Measurements from ENCODE around the gene POLA2.

POLA2 gene

DNA sequence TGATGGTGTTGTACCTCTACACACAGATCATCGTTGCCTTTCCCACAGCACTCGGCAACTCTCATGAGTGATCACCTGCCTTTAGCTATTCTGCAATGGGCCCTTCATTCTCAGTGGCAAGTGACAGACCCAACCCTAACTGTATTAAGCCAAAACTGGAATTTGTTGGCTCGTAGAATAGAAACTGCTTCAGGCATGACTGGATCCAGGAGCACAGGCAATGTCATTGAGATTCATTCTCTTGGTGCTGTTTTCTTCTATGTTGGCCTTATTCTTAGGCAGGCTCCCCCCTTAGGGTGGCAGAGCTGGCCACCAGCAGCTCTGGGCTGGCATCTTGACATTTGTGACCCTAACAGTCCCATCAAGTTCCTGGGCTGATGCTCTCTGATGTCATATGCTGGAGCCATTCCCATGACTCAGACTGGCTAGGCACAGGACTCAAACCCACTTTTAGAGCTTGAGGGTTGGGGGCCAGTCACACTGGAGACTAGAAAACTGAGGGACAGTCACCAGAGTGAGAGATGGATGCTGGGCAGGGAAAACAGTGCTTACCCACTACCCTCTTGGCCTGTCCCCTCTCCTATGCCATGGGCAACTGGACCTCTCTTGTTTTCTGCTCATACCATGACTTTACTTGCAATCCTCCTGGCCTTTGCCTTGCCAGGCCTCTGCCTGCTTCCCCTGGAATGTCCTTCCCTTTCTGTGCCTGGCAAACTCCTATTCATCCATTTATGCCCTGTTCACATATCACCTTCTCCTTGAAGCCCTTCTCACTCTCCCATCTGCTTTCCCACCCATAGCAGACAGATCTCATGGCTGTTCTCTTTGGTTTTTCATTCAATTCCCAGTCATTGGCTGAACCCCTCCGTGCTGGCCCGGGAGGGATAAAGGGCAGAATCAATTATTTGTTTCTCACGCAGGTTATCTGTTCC is 45.8 kb downstream of the POLA2 start:
- no peak for DNase-seq (ENCODE audit: low read depth)

DNA sequence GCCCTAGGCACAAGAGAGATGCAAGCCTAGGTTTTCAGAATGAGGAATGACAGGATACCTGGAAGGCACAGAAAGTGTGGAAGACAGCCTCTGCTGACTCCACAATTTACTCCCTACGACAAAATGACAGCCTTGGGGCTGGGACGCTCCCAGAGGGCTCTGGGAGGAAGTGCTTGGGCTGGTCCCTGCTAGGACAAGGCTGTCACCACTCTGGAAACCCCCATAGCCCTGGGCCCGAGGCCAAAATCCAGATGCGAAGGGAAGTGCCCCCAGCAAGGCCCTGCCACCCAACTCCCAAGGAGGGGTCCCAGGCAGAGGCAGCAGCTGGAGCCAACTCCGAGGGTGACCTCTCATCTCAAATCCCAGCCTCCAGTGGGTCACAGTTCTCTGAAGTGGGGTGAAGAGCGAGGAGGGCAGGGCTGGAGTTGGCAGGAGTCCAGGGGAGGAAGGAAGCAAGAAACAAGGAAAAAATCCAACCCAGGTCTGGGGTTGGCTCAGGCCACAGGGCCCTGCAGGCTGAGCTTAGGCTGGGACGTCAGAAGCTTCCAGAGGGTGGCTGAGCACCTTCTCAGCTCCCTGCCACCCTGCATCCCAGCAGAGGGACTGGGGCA is 46.6 kb downstream of the POLA2 start:
- no peak for DNase-seq (ENCODE audit: low read depth)

DNA sequence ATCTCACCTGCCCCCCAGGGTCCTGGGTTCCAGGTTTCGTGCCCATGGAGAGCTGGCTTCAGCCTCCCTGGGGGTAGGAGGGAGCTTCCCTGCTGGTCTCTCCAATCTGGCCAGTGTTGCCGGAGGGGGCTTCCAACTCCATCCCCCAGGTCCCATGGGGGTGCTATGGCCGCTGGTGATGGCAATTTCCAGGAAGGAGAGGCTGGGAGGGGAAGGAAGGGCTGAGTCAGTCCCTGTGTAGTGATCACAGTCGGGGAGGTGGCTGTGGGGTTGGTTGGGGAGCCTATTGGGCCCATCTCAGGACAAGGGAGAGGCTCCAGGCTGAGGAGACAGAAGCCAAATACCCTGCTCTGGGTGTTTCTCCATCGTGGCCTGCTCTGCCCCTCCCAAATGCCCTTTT is 47.2 kb downstream of the POLA2 start:
- DNase-seq (ENCODE audit: low read depth): no peak

DNA sequence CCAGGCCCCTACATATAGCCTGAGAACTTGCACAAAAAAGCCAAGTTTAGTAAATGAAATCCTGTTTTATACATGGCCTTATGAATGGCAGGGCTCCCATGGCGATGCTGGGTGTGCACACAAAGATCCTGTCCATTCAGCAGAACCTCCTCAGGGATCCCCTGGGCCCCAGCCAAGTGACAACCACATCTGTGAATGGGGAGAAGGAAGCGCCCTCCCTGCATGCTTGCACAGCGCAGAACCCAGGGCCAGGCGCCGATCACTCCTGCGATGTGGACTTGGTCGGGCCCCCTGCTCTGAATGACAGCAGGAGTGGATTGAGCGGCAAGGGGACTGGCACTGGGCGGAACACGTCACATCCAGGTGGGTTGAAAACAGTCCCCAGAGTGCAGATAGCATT is 48.5 kb downstream of the POLA2 start:
- DNase-seq (ENCODE audit: low read depth): no peak

DNA sequence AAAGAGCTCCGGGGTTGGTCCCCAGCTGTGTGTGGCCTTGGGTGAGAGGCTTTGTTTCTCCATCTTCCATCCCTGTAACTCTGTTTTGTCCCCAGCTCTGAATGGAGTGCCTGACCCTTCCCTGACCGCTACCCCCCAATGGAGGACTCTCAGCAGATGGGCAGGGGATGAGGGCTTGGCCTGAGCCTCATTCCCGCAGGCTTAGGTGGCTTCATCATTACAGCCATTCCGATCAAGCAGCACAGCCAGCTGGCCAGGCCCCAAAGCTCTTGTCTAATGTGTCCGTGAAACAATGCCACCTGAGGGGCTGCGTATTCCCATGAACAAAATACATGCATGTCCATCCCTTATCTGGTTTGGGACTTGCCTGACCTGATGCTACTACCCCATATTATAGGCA is 49.0 kb downstream of the POLA2 start:
- no peak for DNase-seq (ENCODE audit: low read depth)

DNA sequence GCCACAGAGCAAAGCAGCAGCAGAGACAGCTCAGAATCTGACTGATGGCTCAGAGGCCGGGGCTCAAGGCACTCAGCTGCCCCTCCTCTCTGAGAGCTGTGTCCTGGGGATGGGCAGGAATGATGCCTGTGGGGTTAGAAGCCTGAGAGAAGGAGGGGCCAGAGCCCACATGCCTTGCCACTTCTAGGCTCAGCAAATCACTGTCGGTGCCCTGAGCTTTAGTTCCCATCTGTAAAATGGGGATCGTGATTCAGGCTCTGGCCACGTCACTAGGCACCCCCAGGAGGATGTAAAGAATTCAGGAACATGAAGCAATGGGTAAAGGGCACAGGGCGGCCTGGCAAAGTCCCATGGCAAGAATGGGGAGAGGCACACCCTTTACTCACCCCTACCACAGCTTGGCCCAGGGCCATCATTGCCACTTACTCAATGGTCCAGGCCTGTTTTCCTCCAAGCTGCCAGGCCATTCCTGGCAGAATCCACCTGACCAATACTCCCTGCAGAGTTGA is 49.5 kb downstream of the POLA2 start:
- no peak for DNase-seq (ENCODE audit: low read depth)

DNA sequence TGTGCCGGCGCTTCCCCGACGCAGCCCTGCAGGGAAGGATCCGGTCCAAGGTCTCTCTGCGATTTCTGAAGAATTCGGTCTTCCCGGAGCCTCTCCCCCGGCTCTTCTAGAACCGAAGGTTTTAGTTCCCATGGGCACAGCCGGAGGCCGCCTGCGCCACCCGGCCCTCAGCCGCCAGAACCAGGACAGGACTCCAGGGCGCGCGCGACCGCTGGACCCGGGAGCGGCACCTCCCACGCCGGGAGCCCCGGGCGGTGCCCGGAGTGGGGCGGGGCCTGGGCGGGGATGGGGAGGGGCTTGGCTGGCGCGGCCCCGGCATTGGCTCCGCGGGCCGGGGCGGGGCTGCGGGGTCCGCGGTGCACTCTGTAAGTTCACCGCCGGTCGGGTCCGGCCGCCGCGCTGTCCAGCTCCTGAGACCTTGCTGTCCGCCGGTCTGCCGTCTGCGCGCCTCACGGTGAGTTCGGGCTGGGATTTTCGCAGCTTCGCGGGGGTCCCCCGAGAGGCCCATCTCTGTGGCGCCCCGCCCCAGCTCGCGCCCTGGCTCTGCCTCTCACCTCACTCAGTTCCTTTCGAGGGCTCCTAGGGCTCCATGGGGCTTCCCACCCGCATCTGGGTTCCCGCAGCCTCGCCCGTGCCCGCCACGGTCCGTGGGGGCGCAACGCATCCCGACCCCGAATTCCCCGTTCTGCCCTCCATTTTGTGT is 52.9 kb downstream of the POLA2 start, which contains the start of gene CDC42EP2:
Gene CDC42EP2 (plus strand): TSS at position 366 of the 703 bp plus-strand sequence. CDS start 6,033 bp downstream, outside the sequence.
- no peak for DNase-seq (ENCODE audit: low read depth)

DNA sequence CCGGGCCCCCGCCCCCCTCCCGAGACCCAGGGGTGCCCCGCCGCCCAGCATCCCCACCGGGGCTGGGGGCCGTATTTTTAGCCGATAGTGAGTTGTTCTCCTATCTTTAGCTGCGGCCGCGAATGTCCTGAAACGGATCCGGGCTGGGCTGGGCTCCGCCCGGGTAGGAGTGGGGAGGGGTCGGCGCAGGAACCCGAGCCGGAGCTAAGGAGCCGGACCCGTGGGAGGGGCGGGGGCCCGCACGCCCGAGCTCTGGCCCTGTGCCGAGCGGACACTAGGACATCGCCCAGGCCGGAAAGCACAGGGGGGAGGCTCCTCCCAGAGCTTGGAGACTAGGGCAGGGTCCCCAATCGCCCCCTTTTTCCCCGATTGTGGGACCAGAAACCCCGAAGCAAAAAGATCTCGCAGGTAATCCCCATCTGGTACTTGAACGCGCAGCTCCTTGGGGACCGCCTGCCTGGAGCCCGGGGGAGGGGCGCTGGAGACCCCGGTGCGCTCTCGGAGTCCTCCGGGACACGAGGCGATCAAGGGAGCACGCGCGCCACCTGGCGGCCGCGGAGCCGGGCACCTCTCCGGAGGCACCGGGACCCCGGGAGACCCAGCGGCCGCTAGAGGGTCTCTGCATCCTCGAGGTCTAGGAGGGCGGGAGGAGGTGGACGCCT is 53.6 kb downstream of the POLA2 start:
- no peak for DNase-seq (ENCODE audit: low read depth)

DNA sequence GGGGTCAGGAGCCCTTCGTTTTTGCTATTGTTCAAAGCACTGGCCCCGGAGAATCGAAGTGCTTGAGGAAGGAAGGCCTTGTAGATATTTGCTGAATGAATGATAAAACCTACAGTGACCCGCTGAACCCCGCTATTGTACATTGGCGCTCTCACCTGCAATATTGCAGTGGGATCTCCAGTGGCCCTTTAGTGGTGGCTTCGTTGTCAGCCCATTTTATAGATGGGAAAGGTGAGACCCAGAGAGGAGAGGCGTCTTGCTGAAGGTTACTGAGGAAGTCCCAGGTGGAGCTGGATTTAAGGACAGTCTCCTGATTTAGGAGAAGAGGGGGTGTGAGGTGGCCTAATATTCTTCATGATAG is 54.1 kb downstream of the POLA2 start:
- no peak for DNase-seq (ENCODE audit: low read depth)

DNA sequence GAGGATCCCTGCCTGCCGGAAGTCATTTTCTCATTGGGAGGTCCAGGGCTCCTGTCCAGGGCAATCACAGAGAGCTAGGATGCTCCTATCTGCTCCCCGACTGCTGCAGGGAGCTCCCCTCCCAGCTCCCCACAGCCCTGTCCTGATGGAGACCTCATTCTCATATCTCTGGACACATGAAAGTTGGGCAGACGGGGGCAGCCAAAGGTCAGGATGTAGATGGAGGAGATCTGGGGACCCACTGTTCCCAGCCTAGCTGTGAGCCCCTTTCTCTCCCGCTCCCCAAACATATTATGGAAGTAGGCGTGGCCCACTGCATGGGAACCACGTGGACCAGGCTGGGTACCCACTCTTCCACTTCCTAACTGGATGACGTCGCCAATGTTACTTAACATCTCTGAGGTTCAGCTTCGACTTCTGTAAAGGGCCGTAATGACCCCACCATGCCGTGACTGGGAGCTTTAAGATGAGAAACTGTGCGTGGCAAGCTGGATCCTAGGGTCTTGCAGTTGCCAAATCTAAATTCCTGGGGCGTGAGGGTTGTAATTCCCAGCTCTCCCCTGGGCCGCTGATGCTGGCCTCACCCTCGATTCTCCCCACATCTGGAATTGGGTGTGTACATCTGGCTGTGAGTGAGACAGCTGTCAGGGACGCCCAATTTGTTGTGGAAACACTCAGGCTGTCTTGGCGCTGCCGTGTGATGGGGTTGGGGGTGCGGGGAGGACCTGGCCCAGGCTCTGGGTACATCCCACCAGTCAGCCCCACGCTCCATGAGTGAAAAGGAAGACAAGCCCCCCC is 54.7 kb downstream of the POLA2 start:
- DNase-seq (ENCODE audit: low read depth): peak; percentile 90

DNA sequence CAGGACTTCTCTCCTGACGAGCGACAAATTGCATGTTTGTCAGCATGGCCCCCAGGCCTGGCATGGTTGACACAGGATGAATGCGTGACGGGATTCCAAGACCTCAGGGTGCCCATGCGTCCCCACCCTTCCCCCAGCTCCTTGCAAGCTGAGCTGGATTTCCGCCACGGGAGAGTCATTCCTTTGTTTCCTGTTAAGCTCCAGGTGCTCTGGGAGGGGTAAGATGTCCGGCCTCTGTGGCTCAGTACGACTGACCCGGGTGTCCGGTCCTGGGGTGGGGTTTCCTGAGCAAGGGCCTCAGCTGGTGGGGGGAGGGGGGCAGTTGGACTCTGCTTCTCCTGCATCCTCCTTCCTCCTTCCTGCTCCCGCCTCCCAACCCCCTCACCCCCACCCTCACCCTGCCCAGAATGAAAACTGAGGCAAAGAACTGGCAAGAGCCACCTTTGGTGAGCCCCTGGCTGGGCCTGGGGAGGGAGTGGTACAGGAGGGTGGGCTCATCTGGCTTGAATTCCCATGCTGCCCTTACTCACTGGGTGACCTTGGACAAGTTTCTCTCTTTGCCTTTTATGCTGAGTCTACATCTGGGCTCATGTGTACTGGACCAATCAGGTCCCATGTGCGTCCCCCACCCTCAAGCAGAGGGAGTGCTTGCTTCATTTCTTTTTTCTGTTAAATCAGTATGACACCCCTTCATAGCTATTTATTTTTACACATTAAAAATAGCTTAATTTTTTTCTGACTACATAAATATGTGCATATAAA is 55.4 kb downstream of the POLA2 start:
- DNase-seq (ENCODE audit: low read depth): no peak

DNA sequence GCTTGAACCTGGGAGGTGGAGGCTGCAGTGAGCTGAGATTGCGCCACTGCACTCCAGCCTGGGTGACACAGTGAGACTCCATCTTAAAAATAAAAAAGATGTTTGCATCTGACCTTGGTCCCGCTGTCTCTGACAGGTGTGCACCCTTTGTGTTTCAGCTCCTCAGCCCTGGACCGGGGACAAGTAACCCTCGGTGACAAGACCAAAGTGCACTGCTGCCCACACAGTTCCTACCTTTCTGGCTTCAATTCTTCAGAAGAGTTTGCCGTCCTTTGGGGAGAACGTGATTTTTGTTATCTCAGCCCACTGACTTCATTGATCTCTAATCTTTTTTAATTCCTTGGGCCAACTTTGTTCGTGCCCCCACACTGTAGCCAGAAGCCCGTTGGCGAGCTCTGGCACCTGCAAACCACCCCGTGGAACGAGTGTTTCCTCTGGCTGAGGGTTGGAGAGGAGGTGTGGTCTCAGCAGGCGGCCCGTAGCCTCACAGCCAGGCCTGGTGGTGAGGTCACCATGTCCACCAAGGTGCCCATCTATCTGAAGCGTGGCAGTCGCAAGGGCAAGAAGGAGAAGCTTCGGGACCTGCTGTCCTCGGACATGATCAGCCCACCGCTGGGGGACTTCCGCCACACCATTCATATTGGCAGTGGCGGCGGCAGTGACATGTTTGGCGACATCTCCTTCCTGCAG is 58.8 kb downstream of the POLA2 start:
- DNase-seq (ENCODE audit: low read depth): no peak

DNA sequence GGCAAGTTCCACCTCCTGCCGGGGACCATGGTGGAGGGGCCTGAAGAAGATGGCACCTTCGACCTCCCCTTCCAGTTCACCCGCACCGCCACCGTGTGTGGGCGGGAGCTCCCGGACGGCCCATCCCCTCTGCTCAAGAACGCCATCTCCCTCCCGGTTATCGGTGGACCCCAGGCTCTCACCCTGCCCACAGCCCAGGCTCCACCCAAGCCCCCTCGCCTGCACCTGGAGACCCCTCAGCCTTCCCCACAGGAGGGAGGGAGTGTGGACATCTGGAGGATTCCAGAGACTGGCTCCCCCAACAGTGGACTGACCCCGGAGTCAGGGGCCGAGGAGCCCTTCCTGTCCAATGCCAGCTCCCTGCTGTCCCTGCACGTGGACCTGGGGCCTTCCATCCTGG is 59.3 kb downstream of the POLA2 start:
- no peak for DNase-seq (ENCODE audit: low read depth)

DNA sequence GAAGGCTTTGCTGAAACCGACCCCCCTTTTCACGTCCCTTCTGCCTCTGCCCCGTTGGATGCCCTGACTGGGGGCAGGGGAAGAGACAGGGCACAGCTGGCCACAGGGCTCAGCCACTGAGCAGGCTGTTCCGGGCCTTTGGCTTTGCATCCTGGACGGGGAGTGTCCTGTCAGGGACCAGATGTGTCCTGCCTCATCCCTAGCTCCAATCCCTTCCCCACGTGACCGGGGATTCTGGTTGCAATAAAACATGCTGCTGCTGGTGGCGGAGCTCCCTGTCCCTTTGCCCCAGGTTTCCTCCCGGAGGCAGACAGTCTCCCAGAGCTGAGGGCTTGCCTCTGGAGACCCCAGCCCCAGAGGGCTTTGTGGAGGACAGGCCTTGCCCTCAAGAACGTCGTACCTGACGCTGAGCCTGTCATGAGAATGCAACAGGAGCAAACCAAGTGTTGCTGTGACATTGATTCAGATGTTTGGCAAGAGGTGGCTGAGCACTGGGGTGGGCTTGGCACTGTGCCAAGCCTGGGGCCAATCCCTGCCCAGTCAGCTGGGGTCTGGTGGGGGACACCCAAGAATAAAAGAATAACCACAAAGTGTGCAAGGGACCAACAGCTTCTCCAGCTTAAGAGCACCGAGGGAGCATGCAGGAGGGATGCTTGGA is 60.2 kb downstream of the POLA2 start:
- DNase-seq (ENCODE audit: low read depth): no peak

DNA sequence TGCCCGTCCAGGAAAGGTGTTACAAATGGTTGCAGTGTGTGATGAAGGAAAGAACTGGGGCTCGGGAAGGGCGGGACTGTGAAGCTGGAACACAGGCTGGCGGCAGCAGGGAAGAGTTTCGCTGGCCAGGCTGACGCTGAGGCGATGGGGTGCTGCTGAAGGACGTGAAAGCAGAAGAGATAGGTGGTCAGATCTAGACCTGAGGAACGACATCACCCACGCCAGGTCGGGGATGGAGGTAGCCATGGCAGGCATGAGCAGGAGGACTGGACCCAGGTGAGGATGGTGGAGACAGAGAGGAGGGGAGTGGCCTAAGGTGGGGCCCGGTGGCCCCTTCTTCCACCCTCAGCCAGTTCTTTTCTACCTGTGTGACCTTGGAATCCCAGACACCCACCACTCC is 62.1 kb downstream of the POLA2 start:
- no peak for DNase-seq (ENCODE audit: low read depth)

DNA sequence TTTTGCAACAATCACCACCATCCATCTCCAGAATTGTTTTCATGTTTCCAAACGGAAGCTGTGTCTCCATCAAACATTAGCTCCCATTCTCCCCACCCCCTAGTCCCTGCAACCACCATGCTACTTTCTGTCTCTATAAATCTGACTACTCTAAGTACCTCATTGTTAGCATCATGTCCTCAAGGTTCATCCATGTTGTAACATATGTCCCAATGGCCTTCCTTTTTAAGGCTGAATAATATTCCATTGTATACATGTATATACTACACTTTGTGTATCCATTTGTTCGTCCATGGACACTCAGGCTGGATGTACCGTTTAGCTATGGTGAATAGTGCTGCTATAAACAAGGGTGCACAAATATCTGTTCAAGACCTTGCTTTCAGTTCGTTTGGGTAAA is 63.7 kb downstream of the POLA2 start:
- DNase-seq (ENCODE audit: low read depth): no peak

DNA sequence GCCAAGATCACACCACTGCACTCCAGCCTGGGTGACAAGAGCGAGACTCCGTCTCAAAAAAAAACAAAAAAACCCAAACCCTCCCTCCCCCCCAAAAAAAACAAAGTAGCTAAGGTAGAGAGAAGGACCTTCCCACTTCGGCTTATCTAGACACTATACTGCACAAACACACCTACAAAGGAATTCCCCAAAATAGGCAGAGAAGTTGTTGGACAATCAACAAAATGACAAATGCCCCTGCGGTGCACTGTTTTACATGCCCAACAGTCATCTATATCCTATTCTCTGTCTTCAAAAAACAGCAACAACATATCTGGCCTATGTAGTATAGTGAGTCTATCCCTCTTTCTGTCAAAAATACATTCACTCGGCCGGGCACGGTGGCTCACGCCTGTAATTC is 65.3 kb downstream of the POLA2 start:
- no peak for DNase-seq (ENCODE audit: low read depth)

DNA sequence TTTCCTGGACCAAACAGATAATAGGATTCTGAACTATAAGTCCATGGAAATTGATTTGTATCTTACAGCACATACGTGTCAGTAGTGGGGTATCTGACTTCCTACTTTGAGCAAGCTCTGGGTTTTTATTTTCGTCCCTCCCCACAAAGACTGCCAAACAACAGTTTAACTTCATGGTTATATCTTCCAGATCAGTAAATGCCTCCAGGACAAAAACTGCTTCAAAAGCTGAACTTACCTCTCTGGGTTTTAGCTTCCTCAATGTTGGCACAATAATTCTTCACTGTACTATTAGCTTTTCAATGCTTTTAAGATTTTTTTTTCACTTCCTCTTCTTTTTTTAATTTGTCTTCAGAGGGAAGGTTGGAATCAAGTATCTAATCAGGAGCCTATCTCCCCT is 67.7 kb downstream of the POLA2 start:
- DNase-seq (ENCODE audit: low read depth): no peak

DNA sequence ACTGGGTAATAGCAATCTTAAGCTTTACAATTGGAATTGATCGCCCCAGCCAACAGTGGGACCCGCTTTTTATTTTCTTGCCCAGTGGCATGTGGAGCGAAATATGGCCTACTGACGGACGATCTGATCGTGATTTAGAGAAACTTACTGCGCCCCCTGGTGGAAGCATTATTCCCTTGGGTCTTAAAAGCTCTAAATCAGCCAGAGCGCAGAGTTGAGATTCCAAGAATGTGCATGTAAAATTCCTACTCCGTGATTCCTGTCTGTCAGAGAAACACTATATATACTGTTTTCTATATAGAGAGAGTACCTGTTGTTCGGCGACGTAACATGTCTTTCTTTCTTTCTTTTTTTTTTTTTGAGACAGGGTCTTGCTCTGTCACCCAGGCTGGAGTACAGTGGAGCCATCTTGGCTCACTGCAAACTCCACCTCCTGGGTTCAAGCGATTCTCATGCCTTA is 68.2 kb downstream of the POLA2 start:
- peak; percentile 86 for DNase-seq (ENCODE audit: low read depth)

Measured in fibroblast of the conjunctiva (primary cell).